ENCODE results near the gene UPK3BL2.
"Not testable (repeated sequence)": the region's sequence is repeated elsewhere in the genome, so short reads cannot be mapped to it uniquely, and the experiment has no call there.

UPK3BL2 gene

GRCh38 chr7:102532127-102532526 is 11.4 kb downstream of the UPK3BL2 start:
- in situ Hi-C loops (cut with MboI; ENCODE audit: low sequenced_read_pairs) = not testable (repeated sequence)

- in situ Hi-C loops (cut with MboI; ENCODE audit: low sequenced_read_pairs) = not testable (repeated sequence)
Observed at GRCh38 chr7:102531583-102531982, 11.9 kb downstream of the UPK3BL2 start.

DNA sequence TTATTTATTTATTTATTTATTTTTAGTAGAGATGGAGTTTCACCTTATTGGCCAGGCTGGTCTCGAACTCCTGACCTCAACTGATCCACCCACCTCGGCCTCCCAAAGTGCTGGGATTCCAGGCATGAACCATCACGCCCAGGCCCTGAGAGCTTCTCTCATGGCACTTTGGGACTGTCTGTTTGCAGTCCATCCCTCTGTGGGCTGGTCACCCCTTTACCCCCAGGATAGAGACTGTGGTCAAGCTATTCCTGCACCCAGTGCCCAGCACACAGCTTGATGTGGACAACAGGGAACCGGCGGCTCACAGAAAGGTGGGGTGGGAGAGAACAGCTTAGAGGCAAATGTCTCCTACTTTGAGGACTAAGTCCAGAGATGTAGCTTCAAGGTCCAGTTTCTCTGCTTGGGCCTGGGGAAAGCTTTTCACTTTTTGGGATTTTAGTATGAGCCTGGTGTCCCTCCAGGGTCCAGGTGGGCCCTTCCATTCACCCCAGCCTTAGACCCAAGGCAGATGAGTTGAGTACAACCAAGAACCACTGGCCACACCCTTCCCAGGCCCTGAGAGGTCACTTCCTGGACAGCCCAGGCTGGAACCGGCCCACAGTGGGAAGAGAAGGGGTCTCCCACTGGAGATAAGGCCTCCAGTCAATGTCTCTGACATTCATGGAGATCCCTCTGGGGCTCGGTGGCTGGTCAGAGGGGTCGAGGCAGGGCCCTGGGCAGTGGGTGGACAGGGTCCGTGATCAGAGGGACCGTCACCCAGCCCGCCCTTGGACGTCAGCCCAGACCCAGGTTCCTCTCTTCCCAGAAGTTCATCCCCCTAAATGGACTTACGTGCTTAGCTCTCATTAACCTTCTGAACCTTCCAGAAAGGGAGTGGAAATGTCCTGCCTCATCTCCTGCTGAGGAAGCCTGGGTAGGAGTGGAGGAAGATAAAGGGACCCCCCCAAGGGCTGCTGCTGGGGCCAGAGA is 15.4 kb downstream of the UPK3BL2 start:
- in situ Hi-C loops (cut with MboI; ENCODE audit: low sequenced_read_pairs) = not testable (repeated sequence)

DNA sequence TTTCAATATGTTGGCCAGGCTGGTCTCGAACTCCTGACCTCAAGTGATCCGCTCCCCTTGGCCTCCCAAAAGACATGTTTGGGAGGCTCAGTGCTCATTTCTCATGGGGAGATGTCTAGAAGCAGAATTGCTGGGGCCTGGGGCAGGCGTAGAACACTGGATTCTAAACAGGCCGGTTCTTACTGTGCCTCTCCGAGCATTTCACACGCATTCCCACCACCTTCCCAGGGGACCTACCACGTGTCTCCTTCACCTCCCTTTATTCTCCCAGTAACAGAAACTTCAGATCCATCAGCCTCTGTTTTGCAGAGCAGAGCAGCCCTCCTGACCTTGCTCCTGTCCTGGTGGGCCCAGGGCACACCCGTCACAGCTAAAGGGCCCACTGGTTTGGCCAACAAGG is 16.3 kb downstream of the UPK3BL2 start:
- in situ Hi-C loops (cut with MboI; ENCODE audit: low sequenced_read_pairs) = not testable (repeated sequence)

- in situ Hi-C loops (cut with MboI; ENCODE audit: low sequenced_read_pairs) = not testable (repeated sequence)
Observed at GRCh38 chr7:102524803-102525202, 18.7 kb downstream of the UPK3BL2 start.

- in situ Hi-C loops (cut with MboI; ENCODE audit: low sequenced_read_pairs) = not testable (repeated sequence)
Observed at GRCh38 chr7:102520797-102521196, 22.7 kb downstream of the UPK3BL2 start.

DNA sequence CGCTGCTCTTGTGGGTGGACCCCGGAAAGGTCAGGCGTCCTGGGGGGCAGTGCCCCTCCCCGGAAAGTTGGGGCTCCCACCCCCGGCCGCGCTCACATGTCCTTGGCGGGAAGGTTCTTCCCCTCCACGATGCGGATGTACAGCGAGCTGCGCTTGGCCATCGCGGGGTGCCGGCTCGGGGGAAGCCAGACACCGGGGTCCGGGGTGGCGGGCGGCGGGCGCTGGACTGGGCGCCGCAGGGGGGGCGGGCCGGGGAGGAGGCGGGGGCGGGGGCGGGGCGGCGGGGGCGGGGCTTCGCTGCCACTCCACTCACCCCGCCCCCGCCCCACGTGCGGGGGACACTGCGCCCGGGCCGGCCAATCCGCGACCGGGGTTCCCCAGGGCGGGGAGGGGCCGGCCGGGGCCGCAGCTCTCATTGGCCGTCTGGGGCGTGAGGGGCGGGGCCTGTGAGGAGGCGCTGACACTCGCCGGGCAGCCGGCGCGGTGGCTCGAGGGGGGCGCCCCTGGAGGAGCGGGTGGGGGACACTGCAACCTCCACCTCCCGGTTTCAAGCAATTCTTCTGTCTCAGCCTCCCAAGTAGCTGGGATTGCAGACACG is 25.8 kb downstream of the UPK3BL2 start, which contains the start of gene RASA4B:
RASA4B (minus strand) TSS at position 228 of the 598 bp plus-strand sequence; CDS start at position 161, 67 bp downstream.
- in situ Hi-C loops (cut with MboI; ENCODE audit: low sequenced_read_pairs) = not testable (repeated sequence)

GRCh38 chr7:102516951-102517350 is 26.5 kb downstream of the UPK3BL2 start:
- in situ Hi-C loops (cut with MboI; ENCODE audit: low sequenced_read_pairs) = not testable (repeated sequence)

- in situ Hi-C loops (cut with MboI; ENCODE audit: low sequenced_read_pairs) = not testable (repeated sequence)
Observed at GRCh38 chr7:102515889-102516288, 27.6 kb downstream of the UPK3BL2 start.

- in situ Hi-C loops (cut with MboI; ENCODE audit: low sequenced_read_pairs) = not testable (repeated sequence)
Observed at GRCh38 chr7:102514881-102515721, 28.4 kb downstream of the UPK3BL2 start.

- in situ Hi-C loops (cut with MboI; ENCODE audit: low sequenced_read_pairs) = not testable (repeated sequence)
Observed at GRCh38 chr7:102512642-102513221, 30.8 kb downstream of the UPK3BL2 start.

DNA sequence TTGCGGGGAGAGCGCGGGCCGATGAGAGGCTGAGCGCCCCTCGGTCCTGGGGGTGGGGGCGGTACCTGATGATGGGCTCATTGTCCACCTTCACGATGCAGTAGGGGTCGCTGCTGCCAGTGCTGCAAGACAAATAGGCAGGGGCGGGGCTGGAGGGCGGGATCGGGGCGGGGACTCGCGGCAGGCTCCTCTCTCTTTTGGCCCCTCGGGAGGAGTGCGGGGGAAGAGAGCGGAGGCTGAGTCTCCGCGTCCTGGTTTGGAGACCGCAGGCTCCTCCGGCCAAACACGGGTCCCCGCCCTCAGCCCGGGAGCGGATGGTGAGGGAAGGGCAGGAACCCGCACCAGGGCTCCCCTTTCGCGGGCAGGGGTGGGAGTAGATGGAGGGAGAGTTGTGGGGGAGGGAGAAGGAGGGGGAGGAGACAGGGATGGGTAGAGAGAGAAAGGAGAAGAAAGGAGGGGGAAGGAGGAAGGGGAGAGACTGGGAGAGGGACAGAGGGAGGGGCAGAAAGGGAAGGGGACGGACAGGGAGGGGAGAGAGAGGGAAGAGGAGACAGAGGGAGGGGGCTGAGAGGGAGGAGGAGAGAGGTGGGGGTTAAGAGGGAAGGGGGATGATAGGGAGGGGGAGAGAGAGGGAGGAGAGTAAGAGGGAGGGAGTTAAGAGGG is 31.5 kb downstream of the UPK3BL2 start:
- in situ Hi-C loops (cut with MboI; ENCODE audit: low sequenced_read_pairs) = not testable (repeated sequence)

DNA sequence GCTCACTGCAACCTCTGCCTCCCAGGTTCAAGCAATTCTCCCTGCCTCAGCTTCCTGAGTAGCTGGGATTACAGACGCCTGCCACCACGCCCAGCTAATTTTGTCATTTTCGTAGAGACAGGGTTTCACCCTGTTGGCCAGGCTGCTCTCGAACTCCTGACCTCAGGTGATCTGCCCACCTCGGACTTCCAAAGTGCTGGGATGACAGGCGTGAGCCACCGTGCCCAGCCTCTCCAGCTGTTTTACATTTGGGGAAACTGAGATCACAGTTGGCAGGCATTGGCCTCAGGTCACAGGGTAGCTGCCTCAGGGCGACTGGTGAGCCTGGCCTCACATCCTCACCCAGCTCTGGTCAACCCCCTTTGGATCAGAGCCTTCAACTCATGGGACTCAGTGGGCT is 32.9 kb downstream of the UPK3BL2 start:
- in situ Hi-C loops (cut with MboI; ENCODE audit: low sequenced_read_pairs) = not testable (repeated sequence)

DNA sequence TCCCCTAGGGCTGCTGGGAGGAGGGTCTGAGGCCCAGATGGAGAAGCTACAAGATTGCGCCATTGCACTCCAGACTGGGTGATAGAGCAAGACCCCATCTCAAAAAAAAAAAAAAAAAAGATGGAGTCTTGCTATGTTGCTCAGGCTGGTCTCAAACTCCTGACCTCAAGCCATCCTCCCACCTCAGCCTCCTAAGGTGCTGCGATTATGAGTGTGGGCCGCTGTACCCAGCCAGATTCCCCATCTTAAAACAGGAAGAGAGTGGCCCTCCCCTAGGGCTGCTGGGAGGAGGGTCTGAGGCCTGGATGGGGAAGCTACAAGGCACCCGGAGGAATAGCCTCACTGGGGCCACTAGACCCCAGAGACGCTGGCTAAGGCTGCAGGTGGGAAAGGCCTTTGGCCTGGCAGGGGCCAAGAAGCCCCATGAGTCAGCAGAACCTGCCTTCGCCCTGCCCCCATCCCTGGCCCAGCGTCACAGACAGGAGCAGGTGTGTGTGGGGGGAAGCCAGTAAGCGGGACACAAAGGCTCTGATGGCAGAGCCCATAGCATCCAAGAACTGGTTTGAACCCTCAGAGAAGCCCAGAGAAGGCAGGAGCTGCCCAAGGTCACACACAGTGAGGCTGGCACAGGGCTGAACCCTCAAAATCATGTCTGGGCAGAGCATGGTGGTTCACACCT is 35.9 kb downstream of the UPK3BL2 start:
- in situ Hi-C loops (cut with MboI; ENCODE audit: low sequenced_read_pairs) = not testable (repeated sequence)

DNA sequence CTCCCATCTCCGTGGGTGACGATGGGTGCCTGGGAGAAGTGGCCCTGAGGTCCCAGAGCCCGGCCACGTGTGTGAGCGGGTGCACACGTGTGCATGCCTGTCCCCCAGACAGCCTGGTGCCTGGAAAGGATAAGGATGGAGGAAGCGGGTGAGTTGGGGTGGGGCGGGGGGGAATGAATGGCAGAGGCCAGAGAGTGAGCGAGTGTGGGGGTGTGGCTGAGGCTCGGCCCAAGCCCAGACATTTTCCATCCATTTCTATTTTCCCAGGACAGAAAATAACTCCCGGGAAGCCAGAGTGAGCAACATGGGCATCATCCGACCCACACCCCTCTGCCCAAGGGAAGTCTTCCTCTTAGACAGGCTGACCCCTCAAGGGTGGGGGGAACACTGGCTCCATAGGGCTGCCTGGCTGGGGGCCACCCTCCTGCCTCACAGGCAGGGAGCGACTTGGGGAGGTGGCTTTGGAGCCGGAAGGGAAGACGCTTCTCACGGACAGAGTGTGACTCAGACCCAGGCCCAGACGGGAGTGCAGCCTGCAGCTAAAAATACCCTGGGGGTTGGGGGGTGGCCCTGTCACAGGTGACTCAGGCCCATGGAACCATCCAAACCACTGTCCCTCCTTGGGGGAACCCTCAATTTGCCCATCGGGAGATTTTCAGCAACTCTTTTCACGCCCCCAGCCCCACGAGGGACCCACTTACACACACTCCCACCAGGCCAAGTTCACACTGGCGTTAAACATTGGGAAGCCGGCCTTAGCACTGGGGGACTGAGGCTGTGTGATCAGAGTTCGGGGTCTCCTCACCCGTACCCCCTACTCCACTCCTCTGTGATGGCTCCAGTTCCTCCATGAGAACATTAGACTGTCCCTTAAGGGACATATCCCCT is 38.0 kb downstream of the UPK3BL2 start:
- in situ Hi-C loops (cut with MboI; ENCODE audit: low sequenced_read_pairs) = not testable (repeated sequence)

- in situ Hi-C loops (cut with MboI; ENCODE audit: low sequenced_read_pairs) = not testable (repeated sequence)
Observed at GRCh38 chr7:102503141-102503540, 40.4 kb downstream of the UPK3BL2 start.

DNA sequence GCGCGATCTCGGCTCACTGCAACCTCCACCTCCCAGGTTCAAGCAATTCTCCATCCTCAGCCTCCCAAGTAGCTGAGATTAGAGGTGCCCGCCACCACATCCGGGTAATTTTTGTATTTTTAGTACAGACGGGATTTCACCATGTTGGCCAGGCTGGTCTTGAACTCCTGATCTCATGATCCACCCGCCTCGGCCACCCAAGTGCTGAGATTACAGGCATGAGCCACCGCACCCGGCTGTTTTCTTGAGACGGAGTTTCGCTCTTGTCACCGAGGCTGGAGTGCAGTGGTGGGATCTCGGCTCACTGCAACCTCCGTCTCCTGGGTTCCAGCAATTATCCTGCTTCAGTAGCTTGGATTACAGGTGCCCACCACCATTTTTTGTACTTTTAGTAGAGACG is 45.2 kb downstream of the UPK3BL2 start:
- in situ Hi-C loops (cut with MboI; ENCODE audit: low sequenced_read_pairs) = not testable (repeated sequence)

GRCh38 chr7:102497308-102497707 is 46.2 kb downstream of the UPK3BL2 start:
- in situ Hi-C loops (cut with MboI; ENCODE audit: low sequenced_read_pairs) = not testable (repeated sequence)
